Measurements from ENCODE around the gene TRAPPC13. TPM values are rescaled to one million over a fixed set of nuclear protein-coding genes. Genes with fewer than 3 reads are reported as not detected.
A peak's percentile ranks its signal among the peaks of the same experiment; 100 is the strongest.

TRAPPC13 gene
- total and polyA plus RNA-seq, 2 of the 13 experiments (the other 11 are each of a cell fraction or from before 2014, with no cell fraction given), result 8.4 to 19.6 TPM

- 0 out of 2 replicates have a peak, but pooled peaks have one; percentile 25 for TF ChIP-seq ZSCAN5A (CRISPR knock-in tag; IDR thresholded peaks at IDR 0.05; ENCODE audit: borderline replicate concordance)
- no peak for TF ChIP-seq NFIC (IDR thresholded peaks at IDR 0.05; ENCODE audit: low read length)
- TF ChIP-seq SIX4 (CRISPR knock-in tag; IDR thresholded peaks at IDR 0.05), result no peak
- TF ChIP-seq IKZF1 (IDR thresholded peaks at IDR 0.05), result no peak
- TF ChIP-seq FOXA3 (CRISPR knock-in tag; IDR thresholded peaks at IDR 0.05), result peak; percentile 83
- no peak for TF ChIP-seq ZBTB39 (CRISPR knock-in tag; IDR thresholded peaks at IDR 0.05)
- no peak; the same call in 1 of the 2 replicates for TF ChIP-seq DR1 (CRISPR knock-in tag; IDR thresholded peaks at IDR 0.05)
These were observed 729 bp upstream of the TRAPPC13 start, which contains the start of gene TRIM23 (continued) for GRCh38 chr5:65624025-65624570.

- no TSS peak for BruUV-seq (replicated peaks)
- 7% methylated on average over 6 of the region's 6 CpGs for WGBS (ENCODE audit: low lambda C conversion rate)
- no peak for DNase-seq (ENCODE audit: low spot score)
- peak overlapping the region; percentile 15 for H2AFZ ChIP-seq (ENCODE audit: low read length)
- no peak for FAIRE-seq
- H3K4me1 ChIP-seq (ENCODE audit: insufficient read depth, low read length), result peaks cover 32% of the 10 kb centered on the region
- no peak for ATAC-seq
- H3K9ac ChIP-seq (ENCODE audit: insufficient read depth, low read depth, low read length), result peak overlapping the region; percentile 93
- H3K4me3 ChIP-seq (replicated peaks in 1 of 3; ENCODE audit: insufficient read depth in 1 of 3, low read depth in 2 of 3, low read length in 3 of 3), result peak overlapping the region; percentile 90 to 98 (median 95); a peak in 5 of 6 replicates
- H4K20me1 ChIP-seq (ENCODE audit: insufficient read depth, low read length), result no peaks in the 10 kb centered on the region
- H3K4me2 ChIP-seq (ENCODE audit: low read depth, low read length), result peak overlapping the region; percentile 83
- peaks cover 45% of the 10 kb centered on the region for H3K79me2 ChIP-seq (ENCODE audit: insufficient read depth, low read length)
- peak overlapping the region; percentile 95 for H3K27ac ChIP-seq (ENCODE audit: extremely low read length, insufficient read depth, low read length)
- TF ChIP-seq ATF3 (CRISPR knock-in tag; IDR thresholded peaks at IDR 0.05) (no peak), ZNF260 (CRISPR knock-in tag; IDR thresholded peaks at IDR 0.05; ENCODE audit: borderline replicate concordance, low read depth) (no peak), SRY (CRISPR knock-in tag; IDR thresholded peaks at IDR 0.05) (no peak), XBP1 (CRISPR knock-in tag; IDR thresholded peaks at IDR 0.05) (no peak)
- POLR2A ChIA-PET, result interaction anchor here (1.8 kb wide), 1 partner anchor 62 kb away, joined by 5 read pairs; the partner anchor contains the start of genes CENPK and PPWD1
- H3K36me3 ChIP-seq (replicated peaks in 1 of 2; ENCODE audit: control insufficient read depth in 1 of 2, insufficient read depth in 2 of 2, low read length in 2 of 2), result peaks cover 2 to 9% of the 10 kb centered on the region in 2 experiments; a peak in 3 of 5 replicates
- no peaks in the 10 kb centered on the region for H3K9me3 ChIP-seq (ENCODE audit: low read length)
- in situ Hi-C loops (cut with HindIII; ENCODE audit: extremely low pct_ligation_motif_present, low pct_unique_long_range_greater_than_20kb), result no loop called here
- CTCF ChIA-PET (ENCODE audit: low intra/inter-chr PET ratio, low total read pairs), result no interaction called here
- H3K27me3 ChIP-seq (ENCODE audit: control insufficient read depth in 1 of 2, insufficient read depth in 2 of 2, low read length in 2 of 2), result peaks cover 0 to 4% of the 10 kb centered on the region in 2 experiments; a peak in 2 of 5 replicates
- intact Hi-C loops (cut with micrococcal nuclease; ENCODE audit: unreplicated experiment), result loop anchor here (10.0 kb wide), 1 partner anchor 299 kb away; the partner anchor contains the start of gene ERBIN
These were observed 916 bp downstream of the TRAPPC13 start for GRCh38 chr5:65625743-65626142.
